ENCODE measurements around the gene OVCA2. TPM values are rescaled to one million over a fixed set of nuclear protein-coding genes. Genes with fewer than 3 reads are reported as not detected.

The OVCA2 gene
- total RNA-seq, 1 experiment from 2014 or later: 24.6 TPM

DNA sequence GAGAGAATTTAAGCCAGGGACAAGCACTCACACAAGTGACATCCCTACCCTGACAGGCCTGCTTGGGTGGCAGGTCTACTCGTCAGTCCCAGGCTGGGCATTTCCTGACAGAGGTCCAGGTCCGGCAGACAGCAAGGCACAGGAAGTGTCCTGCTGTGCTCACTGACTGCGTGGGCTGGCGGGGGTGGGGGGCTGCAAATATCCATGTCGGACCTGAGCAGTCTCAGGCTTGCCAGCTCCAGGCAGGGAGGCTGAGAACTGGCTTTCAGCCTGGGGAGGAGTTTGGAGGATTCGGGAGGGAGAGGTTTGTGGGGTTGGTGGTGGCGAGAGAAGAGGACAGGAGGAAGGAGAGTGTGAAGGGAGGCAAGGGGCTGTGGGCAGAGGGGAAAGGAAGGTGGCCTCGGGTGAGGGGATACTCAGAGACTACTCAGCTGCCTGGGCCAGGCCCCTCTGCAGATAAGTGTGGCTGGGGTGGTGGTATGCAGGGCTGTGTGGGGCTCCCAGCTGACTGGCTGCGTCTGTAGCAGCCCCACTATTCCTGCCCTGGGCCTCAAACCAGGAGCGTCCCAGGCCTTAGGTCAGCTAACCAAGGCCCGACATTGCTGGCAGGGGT is 20.9 kb downstream of the OVCA2 start:
- Histone ChIP-seq H3T11ph (ENCODE audit: low read length) (no peak overlapping the region), H3K9ac (ENCODE audit: extremely low read depth, insufficient read length, low read length) (no peak overlapping the region), H3K4me2 (ENCODE audit: insufficient read depth, insufficient read length, low read length) (no peak overlapping the region), H2BK20ac (ENCODE audit: low read depth, low read length, poor library complexity, severe bottlenecking) (no peak overlapping the region), H3K27ac (ENCODE audit: insufficient read length, low read depth, low read length) (no peak overlapping the region), H2BK15ac (ENCODE audit: low read depth, low read length) (no peak overlapping the region), H3K4ac (ENCODE audit: low read depth, low read length) (no peak overlapping the region), H2BK5ac (ENCODE audit: insufficient read length, low read length) (no peak overlapping the region), H3K27me3 (ENCODE audit: insufficient read depth, low read length) (peaks cover 10% of the 10 kb centered on the region; the same call in 1 of the 2 replicates), H3K23ac (ENCODE audit: insufficient read length, low read depth, low read length) (no peak overlapping the region), H4K20me1 (ENCODE audit: control insufficient read depth, insufficient read depth, insufficient read length) (peaks cover 2% of the 10 kb centered on the region), H3K14ac (ENCODE audit: insufficient read depth, low read length) (no peak overlapping the region), H4K8ac (replicated peaks; ENCODE audit: insufficient read length, low read depth, low read length) (no peak overlapping the region), H4K5ac (ENCODE audit: insufficient read length, low read depth, low read length) (no peak overlapping the region), H3K4me1 (ENCODE audit: insufficient read depth, low read length) (peaks cover 5% of the 10 kb centered on the region; the same call in 1 of the 2 replicates), H3K56ac (ENCODE audit: insufficient read length, low read depth, low read length) (no peak overlapping the region), H3K18ac (ENCODE audit: insufficient read length, low read depth, low read length) (no peak overlapping the region), H3K79me2 (ENCODE audit: insufficient read depth, low read length) (no peaks in the 10 kb centered on the region), H4K91ac (ENCODE audit: insufficient read length, low read depth, low read length) (no peak overlapping the region), H3K23me2 (ENCODE audit: insufficient read length, low read depth, low read length, poor library complexity, severe bottlenecking) (peaks cover 3% of the 10 kb centered on the region), H3K79me1 (ENCODE audit: insufficient read depth, low read depth, low read length, poor library complexity, severe bottlenecking) (no peaks in the 10 kb centered on the region), H2BK120ac (ENCODE audit: low read depth, low read length, poor library complexity, severe bottlenecking) (no peak overlapping the region), H2AK5ac (ENCODE audit: insufficient read length, low read length) (no peak overlapping the region), H3K9me3 (ENCODE audit: control insufficient read depth, low read depth, low read length) (no peaks in the 10 kb centered on the region), H2BK12ac (ENCODE audit: insufficient read length, low read depth, low read length) (no peak overlapping the region), H2AFZ (ENCODE audit: low read length) (no peak overlapping the region)
- TF ChIP-seq, protein P1, sequence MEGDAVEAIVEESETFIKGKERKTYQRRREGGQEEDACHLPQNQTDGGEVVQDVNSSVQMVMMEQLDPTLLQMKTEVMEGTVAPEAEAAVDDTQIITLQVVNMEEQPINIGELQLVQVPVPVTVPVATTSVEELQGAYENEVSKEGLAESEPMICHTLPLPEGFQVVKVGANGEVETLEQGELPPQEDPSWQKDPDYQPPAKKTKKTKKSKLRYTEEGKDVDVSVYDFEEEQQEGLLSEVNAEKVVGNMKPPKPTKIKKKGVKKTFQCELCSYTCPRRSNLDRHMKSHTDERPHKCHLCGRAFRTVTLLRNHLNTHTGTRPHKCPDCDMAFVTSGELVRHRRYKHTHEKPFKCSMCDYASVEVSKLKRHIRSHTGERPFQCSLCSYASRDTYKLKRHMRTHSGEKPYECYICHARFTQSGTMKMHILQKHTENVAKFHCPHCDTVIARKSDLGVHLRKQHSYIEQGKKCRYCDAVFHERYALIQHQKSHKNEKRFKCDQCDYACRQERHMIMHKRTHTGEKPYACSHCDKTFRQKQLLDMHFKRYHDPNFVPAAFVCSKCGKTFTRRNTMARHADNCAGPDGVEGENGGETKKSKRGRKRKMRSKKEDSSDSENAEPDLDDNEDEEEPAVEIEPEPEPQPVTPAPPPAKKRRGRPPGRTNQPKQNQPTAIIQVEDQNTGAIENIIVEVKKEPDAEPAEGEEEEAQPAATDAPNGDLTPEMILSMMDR (conservative IDR thresholded peaks at IDR 0.05): no peak
- Mint-ChIP-seq H3K4me3 (peak overlapping the region; percentile 21 to 49; a peak in 3 of 5 replicates), H3K4me1 (peaks cover 35 to 49% of the 10 kb centered on the region in 2 experiments), H3K27ac (peak overlapping the region in 1 of 3 experiments; percentile 95; a peak in 3 of 7 replicates), H3K27me3 (ENCODE audit: low read depth) (peaks cover 31% of the 10 kb centered on the region), H3K9me3 (no peaks in the 10 kb centered on the region), H3K36me3 (ENCODE audit: insufficient read depth in 1 of 3, low read depth in 3 of 3) (peaks cover 0 to 35% (median 22%) of the 10 kb centered on the region in 3 experiments)
- DNase-seq: peak; percentile 66
- WGBS (ENCODE audit: extremely low coverage, insufficient read length, low lambda C conversion rate): no CpG with 5 or more reads among the region's 11 CpGs

Measured in H9 (cell line).